ENCODE results near the gene OR12D3.

The OR12D3 gene

DNA sequence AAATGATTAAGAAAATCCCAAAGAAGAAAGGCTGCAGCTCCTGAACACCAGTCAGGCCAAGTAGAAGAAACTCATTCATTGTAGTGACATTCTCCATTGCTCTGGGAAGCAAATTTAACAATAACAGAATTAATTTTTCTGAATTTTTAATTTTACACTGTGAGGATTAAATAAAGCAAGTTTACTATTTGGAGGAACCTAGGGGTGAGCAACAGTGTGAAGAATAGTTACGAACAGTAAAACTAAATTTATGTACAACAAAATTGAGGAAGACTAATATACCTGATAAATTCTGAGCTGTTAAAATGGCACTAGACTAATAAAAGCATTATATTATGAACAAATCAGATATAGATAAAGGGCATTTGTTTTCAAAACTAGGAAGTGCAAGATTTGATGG lies at the start of gene OR12D3:
Gene OR12D3, minus strand, starts transcription at position 101 of the 400 bp plus-strand sequence. Its CDS starts 4 bp downstream, at position 97.
- no peak within 1 kb of the TSS for H3K27ac ChIP-seq
- no peak for TF ChIP-seq ZFX (IDR thresholded peaks at IDR 0.05; ENCODE audit: borderline replicate concordance)

- H3K27ac ChIP-seq = no peak overlapping the region
- TF ChIP-seq ZFX (IDR thresholded peaks at IDR 0.05; ENCODE audit: borderline replicate concordance) (no peak), CTCF (IDR thresholded peaks at IDR 0.05) (no peak)
These were observed 49.5 kb upstream of the OR12D3 start for GRCh38 chr6:29424575-29424974.

DNA sequence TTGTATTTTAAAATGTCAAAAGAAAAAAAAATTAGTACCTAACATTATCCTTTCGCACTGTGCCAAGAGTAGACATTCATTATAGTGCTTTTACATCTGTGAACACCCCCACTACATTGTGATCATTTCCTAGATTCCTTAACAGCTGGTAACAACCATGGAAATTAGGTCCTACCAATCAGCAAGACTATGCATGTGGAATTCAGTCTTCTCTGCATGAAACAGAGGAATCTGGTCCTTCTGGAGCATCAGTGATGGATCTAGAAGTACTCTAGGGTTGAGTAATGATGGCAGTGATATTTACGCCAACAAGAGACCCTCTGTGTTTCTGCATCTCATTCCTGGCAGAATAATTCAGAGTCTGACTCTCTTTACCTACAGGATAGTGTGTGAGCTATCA lies 49.1 kb upstream of the OR12D3 start:
- TF ChIP-seq CTCF (IDR thresholded peaks at IDR 0.05) (no peak), ZFX (IDR thresholded peaks at IDR 0.05; ENCODE audit: borderline replicate concordance) (no peak)
- H3K27ac ChIP-seq = no peak overlapping the region

- TF ChIP-seq ZFX (IDR thresholded peaks at IDR 0.05; ENCODE audit: borderline replicate concordance) (no peak), CTCF (IDR thresholded peaks at IDR 0.05) (no peak)
- H3K27ac ChIP-seq = no peak overlapping the region
These were observed 44.4 kb upstream of the OR12D3 start for GRCh38 chr6:29419516-29419915.

DNA sequence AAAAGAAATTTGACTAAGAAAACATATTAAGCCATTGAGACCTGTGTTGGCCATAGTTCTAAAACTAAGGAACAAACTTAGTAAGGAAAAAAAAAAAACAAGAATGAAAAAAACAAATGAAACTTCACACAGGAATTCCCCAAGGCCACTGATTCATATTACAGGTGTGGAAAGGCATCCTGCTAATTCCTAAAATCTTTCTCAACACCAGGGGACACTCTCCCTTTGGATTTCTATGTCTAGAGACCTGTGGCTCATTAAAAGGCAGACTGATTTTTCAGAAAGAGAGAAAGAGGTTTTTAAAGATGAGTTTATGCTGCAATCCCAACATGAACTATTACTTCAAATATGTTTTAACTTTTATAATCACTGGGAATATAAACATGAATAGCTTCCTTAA lies 39.5 kb upstream of the OR12D3 start, which contains the start of gene OR12D1:
Gene OR12D1, plus strand, starts transcription at position 341 of the 400 bp plus-strand sequence.
- no peak within 1 kb of the TSS for H3K27ac ChIP-seq
- TF ChIP-seq ZFX (IDR thresholded peaks at IDR 0.05; ENCODE audit: borderline replicate concordance) (no peak), CTCF (IDR thresholded peaks at IDR 0.05) (peak; percentile 38)

DNA sequence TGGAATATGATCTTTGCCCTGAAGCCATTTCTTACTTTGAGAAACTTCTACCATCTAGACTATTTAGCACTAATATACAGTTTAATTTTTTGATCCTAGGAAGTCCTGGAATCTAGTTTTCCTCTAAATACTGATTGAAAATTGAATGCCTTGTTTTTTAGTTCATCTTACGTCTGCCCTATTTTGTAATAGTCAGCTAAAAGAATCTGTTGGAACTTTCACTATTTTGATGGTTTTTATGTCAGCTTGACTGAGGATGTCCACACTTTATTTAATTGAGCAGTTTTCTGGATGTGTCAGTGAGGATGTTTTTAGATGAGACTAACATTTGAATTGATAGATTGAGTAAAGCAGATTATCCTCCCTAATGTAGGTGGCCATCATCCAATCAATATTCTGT lies 28.7 kb upstream of the OR12D3 start:
- TF ChIP-seq ZFX (IDR thresholded peaks at IDR 0.05; ENCODE audit: borderline replicate concordance) = no peak
- no peak for TF ChIP-seq CTCF (IDR thresholded peaks at IDR 0.05)

DNA sequence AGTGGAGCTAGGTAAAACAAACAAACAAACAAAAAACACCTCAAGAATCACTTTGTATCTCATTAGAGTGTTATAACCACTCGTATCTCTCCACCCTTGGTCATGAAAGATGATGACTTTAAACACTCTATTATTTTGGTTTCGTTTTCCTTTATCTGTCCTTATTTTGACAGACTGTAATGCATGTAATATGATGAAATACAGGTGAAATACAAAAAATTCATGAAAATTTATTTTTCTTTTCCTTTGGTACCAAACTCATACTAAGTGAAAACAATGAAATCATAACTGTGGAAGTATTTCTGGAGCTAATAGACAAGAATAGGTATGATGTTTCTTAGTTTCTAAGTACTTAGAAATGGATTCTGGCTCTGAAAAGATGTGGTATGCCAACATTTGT lies 24.4 kb upstream of the OR12D3 start:
- no peak overlapping the region for H3K27ac ChIP-seq
- no peak for TF ChIP-seq ZFX (IDR thresholded peaks at IDR 0.05; ENCODE audit: borderline replicate concordance)
- no peak for TF ChIP-seq CTCF (IDR thresholded peaks at IDR 0.05)

More for the DNA sequence above, 28.7 kb upstream of the OR12D3 start:
- H3K27ac ChIP-seq = no peak overlapping the region

DNA sequence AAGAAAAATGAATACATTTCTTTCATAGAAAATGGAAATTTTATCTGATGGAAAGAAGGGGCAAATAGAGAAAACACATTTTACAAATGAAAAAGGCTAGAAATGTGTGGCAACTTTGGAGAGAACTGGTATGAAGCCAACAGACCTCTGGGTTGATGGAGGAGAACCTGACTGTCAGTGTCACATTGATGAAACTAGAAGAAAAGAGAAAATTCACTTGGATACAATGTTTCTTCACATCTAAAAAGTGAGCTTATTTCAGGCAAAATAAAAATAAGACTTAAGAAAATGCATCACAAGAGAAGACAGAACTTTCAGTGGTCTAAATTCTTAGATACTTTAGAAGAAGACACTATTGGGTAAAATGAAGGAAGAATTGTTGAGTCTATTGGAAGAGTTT lies 20.2 kb upstream of the OR12D3 start, which contains the start of gene OR12D2:
Gene OR12D2, plus strand, starts transcription at position 301 of the 400 bp plus-strand sequence. CDS start 1,069 bp downstream, outside the sequence.
- no peak within 1 kb of the TSS for H3K27ac ChIP-seq
- TF ChIP-seq ZFX (IDR thresholded peaks at IDR 0.05; ENCODE audit: borderline replicate concordance) = no peak
- no peak for TF ChIP-seq CTCF (IDR thresholded peaks at IDR 0.05)
